Measurements from ENCODE around the gene TMEM106C. TPM values are rescaled to one million over a fixed set of nuclear protein-coding genes. Genes with fewer than 3 reads are reported as not detected.
A peak's percentile ranks its signal among the peaks of the same experiment; 100 is the strongest.

Gene TMEM106C
- total and polyA plus RNA-seq, 7 experiments from 2014 or later = 20.7 to 120 (median 34.7) TPM

DNA sequence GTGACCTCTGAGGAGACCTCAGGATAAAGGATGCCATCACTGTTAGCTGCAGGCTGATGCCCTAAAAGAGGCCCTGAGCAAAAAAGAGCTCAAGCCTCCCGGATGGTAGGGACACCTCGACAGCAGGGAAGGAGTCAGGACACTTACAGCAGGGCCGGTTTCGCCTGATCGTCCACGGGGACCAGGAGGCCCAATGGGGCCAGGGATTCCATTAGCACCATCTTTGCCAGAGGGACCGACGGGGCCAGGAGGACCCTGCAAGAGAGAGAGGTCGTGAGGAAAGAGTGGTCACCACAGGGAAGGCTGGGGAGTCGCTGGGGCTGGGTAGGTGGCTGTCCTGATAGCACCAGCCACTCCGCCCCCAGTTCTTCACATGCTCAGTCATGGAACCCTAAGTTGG lies 12.4 kb downstream of the TMEM106C start:
- ChIA-PET CTCF (interaction anchor here (1.3 kb wide), 1 partner anchor 18 kb away, joined by 3 read pairs; no protein-coding TSS in a partner anchor), POLR2A (interaction anchor here (0.6 kb wide), 1 partner anchor 218 kb away, joined by 4 read pairs; no protein-coding TSS in a partner anchor)
- ATAC-seq = no peak
- Histone ChIP-seq H3K4me1 (ENCODE audit: control insufficient read depth in 2 of 2, insufficient read depth in 2 of 2, low read length in 2 of 2) (no peaks in the 10 kb centered on the region), H3K36me3 (ENCODE audit: control insufficient read depth in 2 of 3, insufficient read depth in 3 of 3, low read length in 3 of 3) (no peaks in the 10 kb centered on the region), H3K9me3 (ENCODE audit: control insufficient read depth in 2 of 3, low read length in 3 of 3) (no peaks in the 10 kb centered on the region), H3K27me3 (ENCODE audit: control insufficient read depth in 2 of 2, insufficient read depth in 2 of 2, low read length in 2 of 2) (no peaks in the 10 kb centered on the region), H3K4me3 (ENCODE audit: low read length) (no peak overlapping the region), H3K27ac (ENCODE audit: low read depth, low read length) (no peak overlapping the region)
- intact Hi-C loops (cut with micrococcal nuclease) = no loop called here
- no peak for DNase-seq
- H3K27me3 Mint-ChIP-seq = peaks cover 0 to 4% (median 0%) of the 10 kb centered on the region in 5 donors
- H3K27ac Mint-ChIP-seq = no peak overlapping the region
- no peak overlapping the region for H3K4me3 Mint-ChIP-seq
- H3K36me3 Mint-ChIP-seq = peaks cover 0 to 1% (median 0%) of the 10 kb centered on the region in 5 donors
- H3K4me1 Mint-ChIP-seq = no peaks in the 10 kb centered on the region
- no peaks in the 10 kb centered on the region for H3K9me3 Mint-ChIP-seq

DNA sequence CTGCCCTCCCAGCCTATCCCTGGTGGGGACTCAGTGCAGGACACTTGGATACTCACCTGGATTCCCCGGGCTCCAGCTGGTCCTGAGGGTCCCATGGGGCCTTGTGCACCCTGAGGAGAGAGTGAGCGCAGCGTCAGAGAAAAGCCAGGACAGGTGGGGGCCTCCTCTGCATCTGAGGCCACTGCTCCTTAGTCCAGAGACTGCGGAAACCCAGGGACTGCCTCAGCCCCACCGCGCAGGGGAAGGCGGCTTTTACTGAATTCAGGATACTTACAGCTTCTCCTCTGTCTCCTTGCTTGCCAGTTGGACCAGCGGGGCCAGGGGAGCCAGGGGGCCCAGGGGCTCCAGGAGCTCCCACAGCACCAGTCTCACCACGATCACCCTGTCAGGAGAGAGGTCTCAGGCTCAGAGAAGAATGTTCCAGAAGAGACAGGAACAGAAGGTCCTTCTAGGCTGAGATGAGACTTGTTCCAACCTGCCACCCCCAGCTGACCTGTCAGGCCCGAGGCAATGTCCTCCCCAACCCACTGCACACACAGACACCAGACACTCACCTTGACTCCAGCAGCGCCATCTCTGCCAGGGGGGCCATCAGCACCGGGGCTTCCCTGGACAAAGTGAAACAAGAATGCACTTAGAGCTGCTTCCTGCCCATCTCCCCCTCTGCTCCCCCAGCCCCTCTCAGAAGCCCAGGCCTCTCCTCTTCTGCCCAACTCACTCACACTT lies 13.8 kb downstream of the TMEM106C start:
- DNase-seq (no peak), ATAC-seq (no peak)
- Histone ChIP-seq H3K27me3 (ENCODE audit: control insufficient read depth in 2 of 2, insufficient read depth in 2 of 2, low read length in 2 of 2) (no peaks in the 10 kb centered on the region), H3K27ac (ENCODE audit: low read depth, low read length) (no peak overlapping the region), H3K9me3 (ENCODE audit: control insufficient read depth in 2 of 3, low read length in 3 of 3) (no peaks in the 10 kb centered on the region), H3K36me3 (ENCODE audit: control insufficient read depth in 2 of 3, insufficient read depth in 3 of 3, low read length in 3 of 3) (no peaks in the 10 kb centered on the region), H3K4me3 (ENCODE audit: low read length) (no peak overlapping the region), H3K4me1 (ENCODE audit: control insufficient read depth in 2 of 2, insufficient read depth in 2 of 2, low read length in 2 of 2) (no peaks in the 10 kb centered on the region)
- H3K36me3 Mint-ChIP-seq = peaks cover 0 to 1% (median 0%) of the 10 kb centered on the region in 5 donors
- H3K4me3 Mint-ChIP-seq = no peak overlapping the region
- ChIA-PET CTCF (interaction anchor here (0.8 to 1.3 kb wide), 2 partner anchors 19 to 27 kb away, joined by 3 read pairs; no protein-coding TSS in a partner anchor), POLR2A (no interaction called here)
- peaks cover 0 to 4% (median 0%) of the 10 kb centered on the region in 5 donors for H3K27me3 Mint-ChIP-seq
- no peaks in the 10 kb centered on the region for H3K9me3 Mint-ChIP-seq
- intact Hi-C loops (cut with micrococcal nuclease) = no loop called here
- H3K27ac Mint-ChIP-seq = peak overlapping the region in 1 of 9 donors; percentile 70
- H3K4me1 Mint-ChIP-seq = no peaks in the 10 kb centered on the region

DNA sequence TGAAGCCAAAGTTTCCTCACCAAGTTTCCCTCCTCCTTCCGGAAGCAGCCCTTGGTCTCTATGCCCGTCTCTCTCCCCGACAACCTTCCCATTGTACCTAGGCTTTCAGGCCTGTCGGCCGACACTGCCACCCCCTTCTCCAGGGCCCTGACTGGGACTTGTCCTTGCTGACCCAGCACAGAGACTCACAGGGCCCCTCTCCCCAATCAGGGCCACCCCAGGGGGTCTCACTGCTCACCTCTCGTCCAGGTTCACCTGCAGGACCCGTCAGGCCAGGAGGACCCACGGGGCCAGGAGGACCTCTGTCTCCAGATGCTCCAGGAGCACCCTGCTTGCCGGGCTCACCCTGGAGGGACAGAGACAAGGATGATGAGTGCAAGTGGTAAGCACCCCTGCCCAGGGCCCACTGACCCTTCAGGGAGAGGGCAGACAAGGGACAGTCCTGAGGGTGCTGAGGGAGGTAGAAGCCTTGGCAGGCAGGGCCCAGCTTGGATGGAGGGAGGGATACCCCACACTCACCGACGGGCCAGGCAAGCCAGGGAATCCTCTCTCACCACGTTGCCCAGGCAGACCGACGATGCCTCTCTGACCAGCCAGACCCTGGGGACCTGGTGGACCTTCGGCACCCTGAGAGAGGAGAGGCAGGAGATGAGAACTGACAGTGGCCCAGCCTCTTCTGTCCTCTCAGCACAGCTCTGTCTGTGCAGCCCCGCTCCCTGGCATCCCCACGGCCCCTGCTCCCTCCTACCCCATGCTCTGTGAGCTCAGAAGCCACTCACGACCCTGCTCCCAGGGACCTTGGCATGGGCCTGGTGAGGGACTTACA lies 14.6 kb downstream of the TMEM106C start:
- intact Hi-C loops (cut with micrococcal nuclease) = no loop called here
- CTCF ChIA-PET = interaction anchor here (0.8 kb wide), 1 partner anchor 28 kb away, joined by 3 read pairs; no protein-coding TSS in a partner anchor
- H3K4me1 ChIP-seq (ENCODE audit: control insufficient read depth in 2 of 2, insufficient read depth in 2 of 2, low read length in 2 of 2) = no peaks in the 10 kb centered on the region

GRCh38 chr12:47978598-47978873 lies 15.1 kb downstream of the TMEM106C start:
- no peak overlapping the region for H3K27ac ChIP-seq (ENCODE audit: low read depth, low read length)
- Mint-ChIP-seq H3K4me3 (no peak overlapping the region), H3K27ac (no peak overlapping the region), H3K36me3 (no peaks in the 10 kb centered on the region), H3K27me3 (peaks cover 0 to 6% (median 0%) of the 10 kb centered on the region in 5 donors), H3K9me3 (no peaks in the 10 kb centered on the region), H3K4me1 (no peaks in the 10 kb centered on the region)
- ChIA-PET CTCF (no interaction called here), POLR2A (no interaction called here)
- no peaks in the 10 kb centered on the region for H3K9me3 ChIP-seq (ENCODE audit: control insufficient read depth in 2 of 3, low read length in 3 of 3)
- H3K4me1 ChIP-seq (ENCODE audit: control insufficient read depth in 2 of 2, insufficient read depth in 2 of 2, low read length in 2 of 2) = no peaks in the 10 kb centered on the region
- ATAC-seq (no peak), DNase-seq (no peak)
- H3K27me3 ChIP-seq (ENCODE audit: control insufficient read depth in 2 of 2, insufficient read depth in 2 of 2, low read length in 2 of 2) = no peaks in the 10 kb centered on the region
- intact Hi-C loops (cut with micrococcal nuclease) = no loop called here
- H3K36me3 ChIP-seq (ENCODE audit: control insufficient read depth in 2 of 3, insufficient read depth in 3 of 3, low read length in 3 of 3) = no peaks in the 10 kb centered on the region
- no peak overlapping the region for H3K4me3 ChIP-seq (ENCODE audit: low read length)

More for the DNA sequence above, 14.6 kb downstream of the TMEM106C start:
- Histone ChIP-seq H3K4me3 (ENCODE audit: low read length) (no peak overlapping the region), H3K36me3 (ENCODE audit: control insufficient read depth in 2 of 3, insufficient read depth in 3 of 3, low read length in 3 of 3) (no peaks in the 10 kb centered on the region), H3K9me3 (ENCODE audit: control insufficient read depth in 2 of 3, low read length in 3 of 3) (no peaks in the 10 kb centered on the region), H3K27ac (ENCODE audit: low read depth, low read length) (no peak overlapping the region), H3K27me3 (ENCODE audit: control insufficient read depth in 2 of 2, insufficient read depth in 2 of 2, low read length in 2 of 2) (no peaks in the 10 kb centered on the region)
- no peaks in the 10 kb centered on the region for H3K4me1 Mint-ChIP-seq
- H3K27me3 Mint-ChIP-seq = peaks cover 0 to 4% (median 0%) of the 10 kb centered on the region in 5 donors
- H3K27ac Mint-ChIP-seq = peak overlapping the region in 1 of 9 donors; percentile 70
- POLR2A ChIA-PET = no interaction called here
- no peak for DNase-seq
- no peaks in the 10 kb centered on the region for H3K36me3 Mint-ChIP-seq
- no peak for ATAC-seq
- H3K9me3 Mint-ChIP-seq = no peaks in the 10 kb centered on the region
- H3K4me3 Mint-ChIP-seq = no peak overlapping the region

DNA sequence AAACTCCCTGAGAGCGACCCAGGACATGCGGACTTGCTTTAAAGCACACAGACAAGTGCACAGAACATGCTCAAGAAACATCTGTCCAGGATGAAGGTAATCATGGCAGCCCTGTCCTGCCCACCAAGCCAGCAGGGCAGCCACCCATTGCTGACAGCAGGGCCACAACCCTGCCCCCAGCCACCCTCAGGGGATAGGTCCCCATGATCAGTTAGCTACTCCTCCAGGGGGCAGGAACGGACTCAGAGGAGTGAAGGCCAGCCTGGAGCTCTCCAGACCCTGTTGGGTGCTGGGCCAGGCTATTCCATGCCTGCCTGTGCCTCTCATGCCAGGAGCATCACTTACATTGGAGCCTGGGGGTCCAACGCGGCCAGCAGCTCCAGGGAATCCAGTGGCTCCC lies 15.8 kb downstream of the TMEM106C start:
- Mint-ChIP-seq H3K4me1 (no peaks in the 10 kb centered on the region), H3K4me3 (no peak overlapping the region), H3K36me3 (no peaks in the 10 kb centered on the region), H3K9me3 (peaks cover 0 to 1% (median 0%) of the 10 kb centered on the region in 11 donors), H3K27ac (peak overlapping the region in 1 of 9 donors; percentile 23), H3K27me3 (peaks cover 0 to 8% (median 0%) of the 10 kb centered on the region in 5 donors)
- Histone ChIP-seq H3K4me1 (ENCODE audit: control insufficient read depth in 2 of 2, insufficient read depth in 2 of 2, low read length in 2 of 2) (no peaks in the 10 kb centered on the region), H3K4me3 (ENCODE audit: low read length) (no peak overlapping the region), H3K27ac (ENCODE audit: low read depth, low read length) (no peak overlapping the region), H3K27me3 (ENCODE audit: control insufficient read depth in 2 of 2, insufficient read depth in 2 of 2, low read length in 2 of 2) (no peaks in the 10 kb centered on the region), H3K36me3 (ENCODE audit: control insufficient read depth in 2 of 3, insufficient read depth in 3 of 3, low read length in 3 of 3) (no peaks in the 10 kb centered on the region), H3K9me3 (ENCODE audit: control insufficient read depth in 2 of 3, low read length in 3 of 3) (no peaks in the 10 kb centered on the region)
- DNase-seq = no peak
- intact Hi-C loops (cut with micrococcal nuclease) = no loop called here
- CTCF ChIA-PET = no interaction called here
- POLR2A ChIA-PET = interaction anchor here (0.6 kb wide), 1 partner anchor 564 kb away, joined by 4 read pairs; no protein-coding TSS in a partner anchor
- ATAC-seq = no peak

GRCh38 chr12:47979686-47980085 lies 16.3 kb downstream of the TMEM106C start:
- DNase-seq = no peak
- POLR2A ChIA-PET = no interaction called here
- Mint-ChIP-seq H3K27me3 (peaks cover 0 to 14% (median 0%) of the 10 kb centered on the region in 5 donors), H3K36me3 (no peaks in the 10 kb centered on the region), H3K4me3 (no peak overlapping the region), H3K9me3 (peaks cover 0 to 1% (median 0%) of the 10 kb centered on the region in 11 donors), H3K4me1 (no peaks in the 10 kb centered on the region), H3K27ac (no peak overlapping the region)
- H3K9me3 ChIP-seq (ENCODE audit: control insufficient read depth in 2 of 3, low read length in 3 of 3) = no peaks in the 10 kb centered on the region
- no peaks in the 10 kb centered on the region for H3K4me1 ChIP-seq (ENCODE audit: control insufficient read depth in 2 of 2, insufficient read depth in 2 of 2, low read length in 2 of 2)
- H3K36me3 ChIP-seq (ENCODE audit: control insufficient read depth in 2 of 3, insufficient read depth in 3 of 3, low read length in 3 of 3) = no peaks in the 10 kb centered on the region
- CTCF ChIA-PET = no interaction called here
- intact Hi-C loops (cut with micrococcal nuclease) = no loop called here
- H3K4me3 ChIP-seq (ENCODE audit: low read length) = no peak overlapping the region
- no peak overlapping the region for H3K27ac ChIP-seq (ENCODE audit: low read depth, low read length)
- ATAC-seq = no peak
- no peaks in the 10 kb centered on the region for H3K27me3 ChIP-seq (ENCODE audit: control insufficient read depth in 2 of 2, insufficient read depth in 2 of 2, low read length in 2 of 2)

Measured in naive thymus-derived CD4-positive, alpha-beta T cell (primary cell).